Upper lobe of right lung (tissue), 1 donor: Measurements from ENCODE around the gene ABHD3. TPM values are rescaled to one million over a fixed set of nuclear protein-coding genes. Genes with fewer than 3 reads are reported as not detected.

Experiments used
- ATAC-seq: fragments of 200-7000 bp; cut with Tn5 transposase; one replicate; pipeline ENCODE4 v1.9.1; 2020; ENCODE audit warnings: mild to moderate bottlenecking, moderate library complexity
- DNase-seq: peaks from one replicate; pipeline ENCODE4 v3.0.0-alpha.2; 2020
- H3K27ac ChIP-seq: fragments of 200-600 bp; one replicate; pipeline ENCODE4 v1.8.0; 2022
- H3K27me3 ChIP-seq: fragments of 200-600 bp; one replicate; pipeline ENCODE4 v1.8.0; 2022; ENCODE audit warnings: mild to moderate bottlenecking
- H3K36me3 ChIP-seq: fragments of 200-600 bp; one replicate; pipeline ENCODE4 v1.8.0; 2022
- H3K4me1 ChIP-seq: fragments of 200-600 bp; one replicate; pipeline ENCODE4 v1.8.0; 2022
- H3K4me3 ChIP-seq: fragments of 200-600 bp; one replicate; pipeline ENCODE4 v1.8.0; 2022; ENCODE audit warnings: mild to moderate bottlenecking
- H3K9me3 ChIP-seq: fragments of 200-600 bp; one replicate; pipeline ENCODE4 v1.8.0; 2022
- intact Hi-C: fragments of 100-400 bp; cut with DNase I; formaldehyde crosslinking; loops from one replicate; pipeline ENCODE4 v1.11.0; 2022
- total RNA-seq: library from RNA; stranded (reverse); fragmentation: NEBNext Ultra II Directional; extraction: Animal tissue kit (Norgen Biotek cat#: 25700); gene quantifications from one replicate; pipeline ENCODE4 v1.2.1, GENCODE V29; 2021
- TF ChIP-seq, protein P1 (sequence below): fragments of 200-600 bp; IDR thresholded peaks from one replicate; pipeline ENCODE4 v1.8.0; 2022; ENCODE audit warnings: antibody characterized with exemption
- donor health status: DM: no; HTN: yes; CAD: no; lungs with severe emphysema.

The ABHD3 gene
- total RNA-seq, 1 donor from 2014 or later: 23.8 TPM

DNA sequence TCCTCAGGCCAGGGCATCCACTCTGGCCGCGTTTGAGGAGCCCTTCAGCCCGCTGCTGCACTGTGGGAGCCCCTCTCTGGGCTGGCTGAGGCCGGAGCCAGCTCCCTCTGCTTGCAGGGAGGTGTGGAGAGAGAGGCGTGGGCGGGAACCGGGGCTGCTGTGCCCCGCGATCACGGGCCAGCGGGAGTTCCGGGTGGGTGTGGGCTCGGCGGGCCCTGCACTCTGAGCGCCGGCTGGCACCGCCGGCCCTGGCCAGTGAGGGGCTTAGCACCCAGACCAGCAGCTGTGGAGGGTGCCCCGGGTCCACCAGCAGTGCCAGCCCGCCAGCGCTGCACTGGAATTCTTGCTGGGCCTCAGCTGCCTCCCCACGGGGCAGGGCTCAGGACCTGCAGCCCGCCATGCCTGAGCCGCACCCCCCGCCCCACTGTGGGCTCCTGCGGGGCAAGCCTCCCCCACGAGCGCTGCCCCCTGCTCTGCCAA lies 1.9 kb upstream of the ABHD3 start:
- Histone ChIP-seq H3K27ac (no peak overlapping the region), H3K4me1 (peaks cover 10% of the 10 kb centered on the region), H3K36me3 (no peaks in the 10 kb centered on the region), H3K9me3 (no peaks in the 10 kb centered on the region), H3K27me3 (no peaks in the 10 kb centered on the region), H3K4me3 (no peak overlapping the region)
- ATAC-seq (no peak), DNase-seq (no peak)
- TF ChIP-seq, protein P1, sequence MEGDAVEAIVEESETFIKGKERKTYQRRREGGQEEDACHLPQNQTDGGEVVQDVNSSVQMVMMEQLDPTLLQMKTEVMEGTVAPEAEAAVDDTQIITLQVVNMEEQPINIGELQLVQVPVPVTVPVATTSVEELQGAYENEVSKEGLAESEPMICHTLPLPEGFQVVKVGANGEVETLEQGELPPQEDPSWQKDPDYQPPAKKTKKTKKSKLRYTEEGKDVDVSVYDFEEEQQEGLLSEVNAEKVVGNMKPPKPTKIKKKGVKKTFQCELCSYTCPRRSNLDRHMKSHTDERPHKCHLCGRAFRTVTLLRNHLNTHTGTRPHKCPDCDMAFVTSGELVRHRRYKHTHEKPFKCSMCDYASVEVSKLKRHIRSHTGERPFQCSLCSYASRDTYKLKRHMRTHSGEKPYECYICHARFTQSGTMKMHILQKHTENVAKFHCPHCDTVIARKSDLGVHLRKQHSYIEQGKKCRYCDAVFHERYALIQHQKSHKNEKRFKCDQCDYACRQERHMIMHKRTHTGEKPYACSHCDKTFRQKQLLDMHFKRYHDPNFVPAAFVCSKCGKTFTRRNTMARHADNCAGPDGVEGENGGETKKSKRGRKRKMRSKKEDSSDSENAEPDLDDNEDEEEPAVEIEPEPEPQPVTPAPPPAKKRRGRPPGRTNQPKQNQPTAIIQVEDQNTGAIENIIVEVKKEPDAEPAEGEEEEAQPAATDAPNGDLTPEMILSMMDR: no peak
- intact Hi-C loops: no loop called here

DNA sequence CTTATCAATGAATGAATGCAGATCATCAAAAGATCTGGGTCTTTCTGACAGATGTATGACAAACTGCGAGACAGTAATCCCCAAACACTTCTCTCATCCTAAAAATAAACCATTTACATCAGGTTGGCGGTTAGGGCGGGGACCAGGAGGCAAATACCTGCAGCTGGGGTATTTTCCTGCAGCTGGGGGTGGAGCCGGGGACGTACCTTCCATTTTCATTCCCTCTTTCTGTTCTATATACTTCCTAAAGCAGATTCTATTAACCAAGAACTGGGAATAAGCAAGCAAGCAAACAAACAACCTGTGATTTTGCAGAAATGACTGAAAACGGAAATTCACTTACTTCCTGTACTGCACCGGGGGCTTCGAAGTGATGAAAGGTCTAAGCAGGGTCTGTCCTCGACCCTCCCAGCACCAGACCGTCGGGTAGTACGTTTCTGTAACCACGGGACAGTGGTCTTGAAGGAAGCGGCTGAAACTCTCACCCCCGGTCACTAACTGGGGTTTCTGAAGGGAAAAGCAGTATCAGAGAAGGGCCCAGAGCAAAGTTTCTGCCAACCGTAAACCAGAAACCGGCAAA lies 1.2 kb downstream of the ABHD3 start:
- H3K36me3 ChIP-seq: no peaks in the 10 kb centered on the region
- TF ChIP-seq, protein P1: no peak
- H3K27me3 ChIP-seq: no peaks in the 10 kb centered on the region
- peak overlapping the region; percentile 91 for H3K27ac ChIP-seq
- no peaks in the 10 kb centered on the region for H3K9me3 ChIP-seq
- peak overlapping the region; percentile 80 for H3K4me3 ChIP-seq
- no peak for ATAC-seq
- peaks cover 10% of the 10 kb centered on the region for H3K4me1 ChIP-seq
- intact Hi-C loops: no loop called here
- no peak for DNase-seq

DNA sequence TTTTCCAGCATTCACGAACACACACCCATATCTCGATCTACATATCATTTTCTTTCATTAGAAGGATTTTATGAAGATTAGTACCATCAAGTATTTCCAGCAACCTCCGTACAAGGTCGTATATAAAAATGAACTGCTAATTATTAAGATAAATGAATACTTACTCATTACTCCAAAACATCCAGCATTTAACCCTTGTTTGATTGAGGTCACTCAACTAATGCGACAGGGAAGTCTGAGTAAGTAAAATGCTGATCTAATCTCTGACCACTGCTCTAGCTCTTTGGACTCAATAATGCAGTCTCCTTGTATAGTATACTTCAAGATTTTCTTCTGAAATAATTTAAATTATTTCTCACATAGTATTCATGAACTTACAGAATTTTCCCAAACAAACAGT lies 2.0 kb downstream of the ABHD3 start:
- DNase-seq (no peak), ATAC-seq (no peak)
- H3K4me3 ChIP-seq: peak overlapping the region; percentile 80
- H3K36me3 ChIP-seq: no peaks in the 10 kb centered on the region
- peaks cover 10% of the 10 kb centered on the region for H3K4me1 ChIP-seq
- H3K27me3 ChIP-seq: no peaks in the 10 kb centered on the region
- no peak overlapping the region for H3K27ac ChIP-seq
- TF ChIP-seq, protein P1: no peak
- intact Hi-C loops: no loop called here
- no peaks in the 10 kb centered on the region for H3K9me3 ChIP-seq

DNA sequence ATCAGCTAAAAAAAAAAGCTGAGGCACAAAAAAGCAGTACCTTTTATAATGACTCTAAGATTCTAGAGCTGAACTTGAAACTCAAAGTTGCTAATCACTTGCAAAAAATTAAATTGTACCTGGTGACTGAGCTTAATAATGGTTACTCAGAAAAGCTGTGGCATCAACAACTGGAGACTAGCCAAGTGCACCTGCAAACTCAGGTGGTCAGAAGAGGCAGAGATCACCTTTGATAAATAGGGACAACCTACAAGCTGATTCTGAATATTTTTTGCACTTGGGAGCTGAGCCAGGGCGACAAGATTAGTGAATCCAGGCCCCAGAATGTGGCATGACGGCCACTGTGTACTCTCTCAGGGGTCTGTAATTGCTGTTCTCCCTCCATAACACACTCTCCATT lies 3.0 kb downstream of the ABHD3 start:
- Histone ChIP-seq H3K27me3 (no peaks in the 10 kb centered on the region), H3K9me3 (no peaks in the 10 kb centered on the region), H3K4me3 (no peak overlapping the region), H3K36me3 (no peaks in the 10 kb centered on the region), H3K4me1 (peaks cover 10% of the 10 kb centered on the region), H3K27ac (no peak overlapping the region)
- ATAC-seq (no peak), DNase-seq (no peak)
- intact Hi-C loops: no loop called here
- TF ChIP-seq, protein P1: no peak

DNA sequence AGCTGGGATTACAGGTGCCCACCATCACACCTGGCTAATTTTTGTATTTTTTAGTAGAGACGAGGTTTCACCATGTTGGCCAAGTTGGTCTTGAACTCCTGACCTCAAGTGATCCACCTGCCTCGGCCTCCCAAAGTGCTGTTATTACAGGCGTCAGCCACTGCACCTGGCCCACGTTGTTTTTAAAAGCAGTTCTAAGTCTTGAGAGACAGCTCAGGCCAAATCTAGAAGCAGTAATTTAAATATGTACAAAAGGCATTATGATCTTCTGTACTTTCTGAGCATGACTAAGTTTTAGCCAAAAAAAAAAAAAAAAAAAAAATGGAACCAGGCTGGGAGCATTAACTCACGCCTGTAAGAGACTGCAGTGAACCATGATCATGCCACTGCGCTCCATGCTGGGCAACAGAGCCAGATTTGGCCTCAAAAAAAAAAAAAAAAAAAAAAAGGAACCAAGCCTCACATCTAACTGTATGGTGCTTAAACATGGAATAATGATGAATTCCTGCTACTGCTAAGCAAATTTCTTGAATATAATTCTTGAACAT lies 4.0 kb downstream of the ABHD3 start:
- no peaks in the 10 kb centered on the region for H3K9me3 ChIP-seq
- peaks cover 10% of the 10 kb centered on the region for H3K4me1 ChIP-seq
- no peaks in the 10 kb centered on the region for H3K27me3 ChIP-seq
- intact Hi-C loops: no loop called here
- TF ChIP-seq, protein P1: no peak
- ATAC-seq (no peak), DNase-seq (no peak)
- peaks cover 2% of the 10 kb centered on the region for H3K36me3 ChIP-seq
- no peak overlapping the region for H3K27ac ChIP-seq
- no peak overlapping the region for H3K4me3 ChIP-seq
